Right lung (tissue), 5 donors: ENCODE measurements around the gene PPP1R36. TPM values are rescaled to one million over a fixed set of nuclear protein-coding genes. Genes with fewer than 3 reads are reported as not detected.
"Not testable (repeated sequence)": the region's sequence is repeated elsewhere in the genome, so short reads cannot be mapped to it uniquely, and the experiment has no call there.

ENCODE experiments used
- DNase-seq, 2 donors: peaks; one replicate each; pipeline ENCODE4 v3.0.0-alpha.2; 2013
- polyA plus RNA-seq, 5 donors: library from polyadenylated mRNA; unstranded; fragments of 120-200 nt; gene quantifications; one replicate each; pipeline versions ENCODE4 v1.2.1 to v1.2.3, GENCODE V29; 2013; ENCODE audit warnings: inconsistent platforms in 1 of 5, low replicate concordance in 1 of 5; ENCODE audit not compliant: insufficient read length in 5 of 5, insufficient read depth in 1 of 5

PPP1R36 gene
- polyA plus RNA-seq, 5 donors = 0.42 to 1.00 (median 0.68) TPM

GRCh38 chr14:64566651-64567122 lies 16.9 kb downstream of the PPP1R36 start:
- no peak for DNase-seq

- peak; percentile 67 to 73 for DNase-seq
Measured at GRCh38 chr14:64569138-64569631, 19.4 kb downstream of the PPP1R36 start.

- DNase-seq = not testable (repeated sequence)
Measured at GRCh38 chr14:64569646-64570045, 19.9 kb downstream of the PPP1R36 start.

GRCh38 chr14:64572386-64573104 lies 22.8 kb downstream of the PPP1R36 start:
- DNase-seq = no peak

- peak; percentile 64 to 73 for DNase-seq
Measured at GRCh38 chr14:64573109-64573508, 23.3 kb downstream of the PPP1R36 start.

GRCh38 chr14:64574371-64575107 lies 24.8 kb downstream of the PPP1R36 start:
- DNase-seq = no peak

- DNase-seq = no peak
Measured at GRCh38 chr14:64577211-64577610, 27.4 kb downstream of the PPP1R36 start.

- no peak for DNase-seq
Measured at GRCh38 chr14:64580467-64580866, 30.7 kb downstream of the PPP1R36 start.

GRCh38 chr14:64581363-64581762 lies 31.6 kb downstream of the PPP1R36 start:
- DNase-seq = no peak

- no peak for DNase-seq
Measured at GRCh38 chr14:64581817-64582216, 32.1 kb downstream of the PPP1R36 start.

- DNase-seq = no peak
Measured at GRCh38 chr14:64584190-64584589, 34.4 kb downstream of the PPP1R36 start.

- DNase-seq = no peak
Measured at GRCh38 chr14:64591809-64592208, 42.0 kb downstream of the PPP1R36 start.

GRCh38 chr14:64594438-64594837 lies 44.7 kb downstream of the PPP1R36 start:
- no peak for DNase-seq

GRCh38 chr14:64598404-64598803 lies 48.6 kb downstream of the PPP1R36 start:
- no peak for DNase-seq

- no peak for DNase-seq
Measured at GRCh38 chr14:64601571-64601970, 51.8 kb downstream of the PPP1R36 start.

GRCh38 chr14:64602826-64603225 lies 53.1 kb downstream of the PPP1R36 start:
- no peak for DNase-seq

- no peak for DNase-seq
Measured at GRCh38 chr14:64604001-64604400, 54.2 kb downstream of the PPP1R36 start.

GRCh38 chr14:64604881-64605280 lies 55.1 kb downstream of the PPP1R36 start:
- DNase-seq = no peak

GRCh38 chr14:64605926-64606685 lies 56.3 kb downstream of the PPP1R36 start:
- DNase-seq = no peak

- DNase-seq = no peak
Measured at GRCh38 chr14:64610049-64610746, 60.4 kb downstream of the PPP1R36 start.

GRCh38 chr14:64611358-64612020 lies 61.7 kb downstream of the PPP1R36 start:
- peak; percentile 64 to 73 for DNase-seq
